Measurements from ENCODE around the gene ATP5ME.

DNA sequence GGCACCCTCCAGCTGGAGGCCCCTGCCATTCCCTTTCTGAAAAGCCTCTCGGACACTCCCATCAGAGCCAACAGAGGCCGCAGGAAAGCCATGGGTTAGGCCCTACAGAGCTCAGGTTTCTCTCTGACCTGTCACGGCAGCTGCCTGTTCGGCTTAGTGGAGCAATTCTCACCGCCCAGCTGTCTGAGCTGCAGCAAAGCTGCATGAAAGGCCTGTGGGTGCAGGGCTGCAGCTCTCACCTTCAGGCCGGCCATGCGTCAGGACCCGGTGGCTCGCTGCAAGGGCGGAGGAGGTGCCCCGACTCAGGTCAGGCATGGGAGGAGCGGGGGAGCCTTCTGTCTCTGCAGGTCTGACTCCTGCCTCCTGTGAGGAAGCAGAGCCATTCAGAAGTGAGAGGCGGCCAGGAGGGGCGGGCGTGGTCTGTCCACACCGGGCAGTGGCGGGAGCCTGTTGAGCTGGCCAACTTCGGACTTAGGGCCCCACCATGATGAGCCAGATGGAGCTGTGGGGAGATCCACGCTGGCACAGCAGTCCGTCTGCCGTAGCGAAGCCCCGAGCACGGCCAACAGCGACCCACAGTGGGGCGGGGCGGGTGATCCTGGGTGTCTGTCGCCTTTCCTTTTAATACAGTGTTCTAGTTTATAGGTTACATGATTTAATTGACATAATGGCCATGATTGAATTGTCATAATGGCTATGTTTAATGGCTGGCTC, 25.3 kb downstream of the ATP5ME start:
- TF ChIP-seq RARB (CRISPR knock-in tag; IDR thresholded peaks at IDR 0.05) = no peak
- TF ChIP-seq, protein P1, sequence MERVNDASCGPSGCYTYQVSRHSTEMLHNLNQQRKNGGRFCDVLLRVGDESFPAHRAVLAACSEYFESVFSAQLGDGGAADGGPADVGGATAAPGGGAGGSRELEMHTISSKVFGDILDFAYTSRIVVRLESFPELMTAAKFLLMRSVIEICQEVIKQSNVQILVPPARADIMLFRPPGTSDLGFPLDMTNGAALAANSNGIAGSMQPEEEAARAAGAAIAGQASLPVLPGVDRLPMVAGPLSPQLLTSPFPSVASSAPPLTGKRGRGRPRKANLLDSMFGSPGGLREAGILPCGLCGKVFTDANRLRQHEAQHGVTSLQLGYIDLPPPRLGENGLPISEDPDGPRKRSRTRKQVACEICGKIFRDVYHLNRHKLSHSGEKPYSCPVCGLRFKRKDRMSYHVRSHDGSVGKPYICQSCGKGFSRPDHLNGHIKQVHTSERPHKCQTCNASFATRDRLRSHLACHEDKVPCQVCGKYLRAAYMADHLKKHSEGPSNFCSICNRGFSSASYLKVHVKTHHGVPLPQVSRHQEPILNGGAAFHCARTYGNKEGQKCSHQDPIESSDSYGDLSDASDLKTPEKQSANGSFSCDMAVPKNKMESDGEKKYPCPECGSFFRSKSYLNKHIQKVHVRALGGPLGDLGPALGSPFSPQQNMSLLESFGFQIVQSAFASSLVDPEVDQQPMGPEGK (CRISPR knock-in tag; IDR thresholded peaks at IDR 0.05; ENCODE audit: borderline replicate concordance) = no peak
- TF ChIP-seq, protein P2, sequence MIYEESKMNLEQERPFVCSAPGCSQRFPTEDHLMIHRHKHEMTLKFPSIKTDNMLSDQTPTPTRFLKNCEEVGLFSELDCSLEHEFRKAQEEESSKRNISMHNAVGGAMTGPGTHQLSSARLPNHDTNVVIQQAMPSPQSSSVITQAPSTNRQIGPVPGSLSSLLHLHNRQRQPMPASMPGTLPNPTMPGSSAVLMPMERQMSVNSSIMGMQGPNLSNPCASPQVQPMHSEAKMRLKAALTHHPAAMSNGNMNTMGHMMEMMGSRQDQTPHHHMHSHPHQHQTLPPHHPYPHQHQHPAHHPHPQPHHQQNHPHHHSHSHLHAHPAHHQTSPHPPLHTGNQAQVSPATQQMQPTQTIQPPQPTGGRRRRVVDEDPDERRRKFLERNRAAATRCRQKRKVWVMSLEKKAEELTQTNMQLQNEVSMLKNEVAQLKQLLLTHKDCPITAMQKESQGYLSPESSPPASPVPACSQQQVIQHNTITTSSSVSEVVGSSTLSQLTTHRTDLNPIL (CRISPR knock-in tag; IDR thresholded peaks at IDR 0.05; ENCODE audit: low read depth) = no peak
- TF ChIP-seq ZNF70 (CRISPR knock-in tag; IDR thresholded peaks at IDR 0.05) = no peak
- TF ChIP-seq, protein P3, sequence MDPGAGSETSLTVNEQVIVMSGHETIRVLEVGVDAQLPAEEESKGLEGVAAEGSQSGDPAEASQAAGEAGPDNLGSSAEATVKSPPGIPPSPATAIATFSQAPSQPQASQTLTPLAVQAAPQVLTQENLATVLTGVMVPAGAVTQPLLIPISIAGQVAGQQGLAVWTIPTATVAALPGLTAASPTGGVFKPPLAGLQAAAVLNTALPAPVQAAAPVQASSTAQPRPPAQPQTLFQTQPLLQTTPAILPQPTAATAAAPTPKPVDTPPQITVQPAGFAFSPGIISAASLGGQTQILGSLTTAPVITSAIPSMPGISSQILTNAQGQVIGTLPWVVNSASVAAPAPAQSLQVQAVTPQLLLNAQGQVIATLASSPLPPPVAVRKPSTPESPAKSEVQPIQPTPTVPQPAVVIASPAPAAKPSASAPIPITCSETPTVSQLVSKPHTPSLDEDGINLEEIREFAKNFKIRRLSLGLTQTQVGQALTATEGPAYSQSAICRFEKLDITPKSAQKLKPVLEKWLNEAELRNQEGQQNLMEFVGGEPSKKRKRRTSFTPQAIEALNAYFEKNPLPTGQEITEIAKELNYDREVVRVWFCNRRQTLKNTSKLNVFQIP (CRISPR knock-in tag; IDR thresholded peaks at IDR 0.05; ENCODE audit: borderline replicate concordance, low read depth) = no peak
- no peak for TF ChIP-seq ZNF8 (CRISPR knock-in tag; IDR thresholded peaks at IDR 0.05)
- no peak for TF ChIP-seq SNAI2 (CRISPR knock-in tag; IDR thresholded peaks at IDR 0.05)
- no peak for TF ChIP-seq TOX (CRISPR knock-in tag; IDR thresholded peaks at IDR 0.05; ENCODE audit: borderline replicate concordance)
- no peak for TF ChIP-seq ZC3H10 (CRISPR knock-in tag; IDR thresholded peaks at IDR 0.05)

All from SK-N-SH treated with all-trans-retinoic acid at 6 μM for 48 hours (cell line).